Keratinocyte (primary cell): ENCODE data around the gene ATL1. TPM values are rescaled to one million over a fixed set of nuclear protein-coding genes. Genes with fewer than 3 reads are reported as not detected.

Experiments
- DNase-seq: peaks from one replicate; pipeline ENCODE4 v3.0.0-alpha.2; 2011; ENCODE audit warnings: low read depth, missing footprints, low spot score
- FAIRE-seq: peaks from 2 replicates; lab custom pipeline; 2011; peaks lifted over from hg19 to GRCh38; lab: Jason Lieb, UNC
- H2AFZ ChIP-seq: 2 replicates; pipeline ENCODE4 v1.6.0; 2012; ENCODE audit warnings: low read length, control low read depth, inconsistent platforms; ENCODE audit not compliant: control insufficient read depth
- H3K27ac ChIP-seq: 2 replicates; pipeline ENCODE4 v1.5.1; 2011; ENCODE audit warnings: low read length; ENCODE audit not compliant: control insufficient read depth, insufficient read depth
- H3K27me3 ChIP-seq: 3 replicates; pipeline ENCODE4 v1.6.0; 2011; ENCODE audit warnings: low read length; ENCODE audit not compliant: control insufficient read depth, insufficient read depth; ENCODE audit errors: extremely low read depth
- H3K36me3 ChIP-seq, 2 experiments: 2 replicates in 1 of 2; 3 replicates in 1 of 2; pipeline ENCODE4 v1.5.1; 2011; ENCODE audit warnings: low read length in 2 of 2, mild to moderate bottlenecking in 1 of 2; ENCODE audit not compliant: control insufficient read depth in 2 of 2, insufficient read depth in 2 of 2; ENCODE audit errors: extremely low read depth in 1 of 2
- H3K4me1 ChIP-seq: 3 replicates; pipeline ENCODE4 v1.5.1; 2011; ENCODE audit warnings: low read length; ENCODE audit not compliant: control insufficient read depth, insufficient read depth; ENCODE audit errors: extremely low read depth
- H3K4me2 ChIP-seq: 3 replicates; pipeline ENCODE4 v1.6.0; 2011; ENCODE audit warnings: low read depth, low read length; ENCODE audit not compliant: control insufficient read depth, insufficient read depth; ENCODE audit errors: extremely low read depth
- H3K4me3 ChIP-seq, 3 experiments: fragments of 200-600 bp in 1 of 3; sonication (generic) in 1 of 3; 2 replicates in 2 of 3; 3 replicates in 1 of 3; pipeline ENCODE4 v1.5.1; 2011 to 2016; ENCODE audit warnings: low read length in 3 of 3, mild to moderate bottlenecking in 3 of 3, control low read depth in 2 of 3, inconsistent platforms in 1 of 3, low read depth in 1 of 3, mixed read lengths in 1 of 3, mixed run types in 1 of 3, moderate library complexity in 1 of 3; ENCODE audit not compliant: control insufficient read depth in 2 of 3, insufficient read depth in 2 of 3; ENCODE audit errors: extremely low read depth in 1 of 3
- H3K79me2 ChIP-seq: 2 replicates; pipeline ENCODE4 v1.6.0; 2012; ENCODE audit warnings: low read length; ENCODE audit not compliant: control insufficient read depth, insufficient read depth
- H3K9ac ChIP-seq: 3 replicates; pipeline ENCODE4 v1.6.0; 2011; ENCODE audit warnings: low read length; ENCODE audit not compliant: control insufficient read depth, insufficient read depth; ENCODE audit errors: extremely low read depth
- H3K9me1 ChIP-seq: 3 replicates; pipeline ENCODE4 v1.6.0; 2011; ENCODE audit warnings: low read length; ENCODE audit not compliant: control insufficient read depth, insufficient read depth; ENCODE audit errors: extremely low read depth
- H3K9me3 ChIP-seq: 2 replicates; pipeline ENCODE4 v1.5.1; 2012; ENCODE audit warnings: low read depth, low read length; ENCODE audit not compliant: control insufficient read depth
- H4K20me1 ChIP-seq: 3 replicates; pipeline ENCODE4 v1.6.0; 2011; ENCODE audit warnings: low read length; ENCODE audit not compliant: control insufficient read depth, insufficient read depth; ENCODE audit errors: extremely low read depth
- CTCF ChIP-seq, 3 experiments: IDR thresholded peaks in 1 of 3; conservative IDR thresholded peaks in 1 of 3; optimal IDR thresholded peaks in 1 of 3; 2 replicates in 2 of 3; 3 replicates in 1 of 3; pipeline versions ENCODE3 to v1.5.1; 2011; ENCODE audit warnings: low read length in 3 of 3, mild to moderate bottlenecking in 3 of 3, moderate library complexity in 2 of 3, control low read depth in 1 of 3, inconsistent platforms in 1 of 3; ENCODE audit not compliant: insufficient read depth in 2 of 3; ENCODE audit errors: extremely low read depth in 1 of 3
- EZH2 ChIP-seq: IDR thresholded peaks from one replicate; pipeline ENCODE4 v1.6.1; 2012; ENCODE audit warnings: inconsistent platforms, mild to moderate bottlenecking, low read length, moderate library complexity
- dilution Hi-C: fragments of 300-500 bp; cut with MboI; formaldehyde crosslinking; loops from one replicate; pipeline ENCODE4 v1.7.0; 2020; ENCODE audit warnings: low sequenced_read_pairs; ENCODE audit not compliant: extremely low pct_ligation_motif_present
- polyA plus RNA-seq, 5 experiments: library from polyadenylated mRNA; depleted of rRNA in 3 of 5; stranded (reverse) in 3 of 5; stranded (forward) in 1 of 5; unstranded in 1 of 5; fragments of >200 nt; gene quantifications; 1 replicate in 1 of 5; 2 replicates in 3 of 5; 3 replicates in 1 of 5; pipeline versions ENCODE4 v1.2.1 to v1.2.3, GENCODE V29; 2011 to 2012; ENCODE audit warnings: missing spikeins in 2 of 5, low read depth in 1 of 5, low replicate concordance in 1 of 5

ATL1 gene
- polyA plus RNA-seq, 1 donor (not counting 4 experiments of a cell fraction or from before 2014, with no cell fraction given) = 3.6 TPM

DNA sequence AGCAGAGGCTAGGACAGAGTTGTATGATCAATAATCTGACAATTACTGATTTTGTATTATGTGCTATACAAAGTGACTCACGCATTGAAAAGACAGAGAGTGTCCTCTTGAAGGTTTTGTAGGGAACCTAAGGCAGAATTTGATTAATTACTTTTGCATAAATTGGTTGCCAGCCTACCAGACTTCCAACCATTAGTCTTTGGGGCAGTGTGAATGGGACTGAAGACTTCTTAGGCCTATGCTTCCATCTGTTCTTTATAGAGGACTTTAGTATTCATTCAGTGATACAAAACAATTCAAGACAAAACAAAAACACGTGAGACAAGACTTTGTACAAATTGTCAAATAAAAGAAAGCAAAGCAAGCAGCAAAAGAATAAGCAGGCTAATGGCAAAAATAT, 46.5 kb downstream of the ATL1 start:
- Histone ChIP-seq H3K4me1 (peaks cover 8% of the 10 kb centered on the region), H2AFZ (no peak overlapping the region), H3K4me2 (no peak overlapping the region), H3K79me2 (no peaks in the 10 kb centered on the region), H3K9me1 (no peaks in the 10 kb centered on the region), H3K36me3 (no peaks in the 10 kb centered on the region), H4K20me1 (no peaks in the 10 kb centered on the region), H3K9ac (no peak overlapping the region), H3K27ac (no peak overlapping the region), H3K4me3 (no peak overlapping the region), H3K9me3 (no peaks in the 10 kb centered on the region), H3K27me3 (no peaks in the 10 kb centered on the region)
- FAIRE-seq = no peak
- TF ChIP-seq CTCF (optimal IDR thresholded peaks at IDR 0.05 in 1 of 3, IDR thresholded peaks at IDR 0.05 in 1 of 3, conservative IDR thresholded peaks at IDR 0.05 in 1 of 3; ENCODE audit: extremely low read depth in 1 of 3, insufficient read depth in 2 of 3, low read length in 3 of 3) = no peak
- dilution Hi-C loops = no loop called here
- no peak for DNase-seq

- Histone ChIP-seq H2AFZ (no peak overlapping the region), H3K27me3 (no peaks in the 10 kb centered on the region), H3K4me3 (no peak overlapping the region), H3K27ac (no peak overlapping the region), H3K4me2 (no peak overlapping the region), H3K9me1 (no peaks in the 10 kb centered on the region), H4K20me1 (no peaks in the 10 kb centered on the region), H3K9me3 (no peaks in the 10 kb centered on the region), H3K4me1 (peaks cover 1% of the 10 kb centered on the region), H3K36me3 (no peaks in the 10 kb centered on the region), H3K9ac (no peak overlapping the region), H3K79me2 (no peaks in the 10 kb centered on the region)
- no peak for TF ChIP-seq EZH2
- TF ChIP-seq CTCF (optimal IDR thresholded peaks at IDR 0.05 in 1 of 3, IDR thresholded peaks at IDR 0.05 in 1 of 3, conservative IDR thresholded peaks at IDR 0.05 in 1 of 3; ENCODE audit: extremely low read depth in 1 of 3, insufficient read depth in 2 of 3, low read length in 3 of 3) = no peak
- dilution Hi-C loops = no loop called here
- FAIRE-seq (no peak), DNase-seq (no peak)
Measured at GRCh38 chr14:50607181-50607580, 47.2 kb downstream of the ATL1 start.
